A673 (cell line): ENCODE results near the gene ZNF554. TPM values are rescaled to one million over a fixed set of nuclear protein-coding genes. Genes with fewer than 3 reads are reported as not detected.

Experiments used
- BruUV-seq: library from RNA; stranded (reverse); fragments of 400-500 nt; replicated peaks from 2 replicates; lab custom pipeline; 2021; lab: Mats Ljungman, UMichigan
- CTCF ChIA-PET: fragments of 300-600 bp; sonication (Branson Sonifier 250); formaldehyde crosslinking; loops from one replicate; lab custom pipeline; 2022; ENCODE audit warnings: antibody characterized with exemption; lab: Charles Lee
- POLR2A ChIA-PET: fragments of 300-600 bp; sonication (Branson Sonifier 250); formaldehyde crosslinking; loops from one replicate; lab custom pipeline; 2022; ENCODE audit warnings: antibody characterized with exemption; ENCODE audit not compliant: low non-redundant PET; lab: Charles Lee
- DNase-seq: peaks from one replicate; pipeline ENCODE4 v3.0.0-alpha.2; 2015; ENCODE audit warnings: low spot score
- H3K27ac ChIP-seq: fragments of 200-600 bp; sonication (generic); 2 replicates; pipeline ENCODE4 v1.5.1; 2016; ENCODE audit warnings: mixed run types, low read depth, mild to moderate bottlenecking, mixed read lengths, antibody characterized with exemption, low read length; ENCODE audit not compliant: poor library complexity, severe bottlenecking
- H3K27me3 ChIP-seq: fragments of 200-600 bp; sonication (generic); replicated peaks from 2 replicates; pipeline ENCODE4 v1.6.1; 2017; ENCODE audit warnings: mixed run types, low read depth, mild to moderate bottlenecking, mixed read lengths, antibody characterized with exemption, low read length; ENCODE audit not compliant: insufficient read depth, poor library complexity
- H3K36me3 ChIP-seq: fragments of 200-600 bp; sonication (generic); 2 replicates; pipeline ENCODE4 v1.6.1; 2016; ENCODE audit warnings: mixed run types, mild to moderate bottlenecking, mixed read lengths, antibody characterized with exemption, low read length; ENCODE audit not compliant: insufficient read depth, poor library complexity, severe bottlenecking
- H3K4me1 ChIP-seq: fragments of 200-600 bp; sonication (generic); 2 replicates; pipeline ENCODE4 v1.6.1; 2017; ENCODE audit warnings: mixed run types, mild to moderate bottlenecking, mixed read lengths, antibody characterized with exemption, low read length; ENCODE audit not compliant: insufficient read depth, poor library complexity, severe bottlenecking
- H3K4me3 ChIP-seq: fragments of 200-600 bp; sonication (generic); 2 replicates; pipeline ENCODE4 v1.5.1; 2016; ENCODE audit warnings: low read depth, mixed run types, mild to moderate bottlenecking, mixed read lengths, low read length; ENCODE audit not compliant: poor library complexity, severe bottlenecking
- H3K9me3 ChIP-seq: fragments of 200-600 bp; sonication (generic); 2 replicates; pipeline ENCODE4 v1.6.1; 2016; ENCODE audit warnings: mixed run types, low read depth, mild to moderate bottlenecking, mixed read lengths, antibody characterized with exemption, low read length; ENCODE audit not compliant: poor library complexity, severe bottlenecking
- EZH2 ChIP-seq: fragments of 200-600 bp; sonication (generic); IDR thresholded peaks from 2 replicates; pipeline ENCODE4 v1.6.1; 2017; ENCODE audit warnings: borderline replicate concordance, low read depth, mild to moderate bottlenecking, mixed read lengths, antibody characterized with exemption, low read length; ENCODE audit not compliant: poor library complexity, severe bottlenecking
- intact Hi-C: fragments of 100-400 bp; cut with micrococcal nuclease; formaldehyde crosslinking; loops from one replicate; pipeline ENCODE4 v1.10.0; 2022; ENCODE audit not compliant: unreplicated experiment
- total RNA-seq: library from RNA; stranded (reverse); gene quantifications from 2 replicates; pipeline ENCODE4 v1.2.3, GENCODE V29; 2021
- TF ChIP-seq, protein P1 (sequence below): fragments of 300-800, 200-600 bp; sonication (generic); conservative IDR thresholded peaks from 2 replicates; pipeline ENCODE4 v1.5.1; 2017; ENCODE audit warnings: low read depth, mild to moderate bottlenecking, antibody characterized with exemption, low read length, moderate library complexity, mixed read lengths

The ZNF554 gene
- total RNA-seq, 1 experiment from 2014 or later: 3.5 TPM

DNA sequence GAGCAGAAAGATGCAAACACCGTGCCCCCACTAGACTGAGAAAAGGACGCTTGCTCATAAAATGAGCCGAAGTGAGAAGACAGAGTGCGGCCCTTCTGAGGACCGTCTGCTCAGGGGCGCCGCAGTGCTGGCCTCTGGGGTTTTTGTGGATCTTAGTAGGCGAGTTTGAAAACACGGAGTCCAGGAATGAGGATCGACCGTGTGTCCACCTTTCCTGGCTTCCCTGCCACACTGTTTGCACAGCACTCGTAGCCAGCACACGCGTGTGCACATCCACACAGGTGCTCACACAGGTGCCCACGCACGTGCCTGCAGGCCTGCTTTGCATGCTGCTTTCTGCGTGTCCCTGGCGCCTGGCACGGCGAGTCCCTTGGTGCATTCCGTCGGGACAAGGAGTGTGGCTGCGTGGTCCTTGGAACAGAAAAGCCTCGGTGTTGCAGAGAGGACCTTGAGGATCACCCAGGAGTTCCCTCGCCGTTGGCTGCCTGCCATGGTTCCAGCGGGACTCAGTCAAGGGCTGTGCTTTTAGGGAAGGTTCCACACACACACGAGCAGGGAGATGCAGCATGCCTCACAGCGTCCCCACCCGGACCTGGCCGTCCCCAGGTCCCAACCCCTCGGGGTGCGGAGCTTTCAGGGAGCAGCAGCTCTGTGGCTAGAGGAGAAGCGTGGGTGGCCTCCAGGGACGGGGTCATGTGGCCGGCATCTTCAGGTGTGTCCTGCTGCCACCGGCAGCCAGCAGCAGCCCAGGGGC lies 10.1 kb upstream of the ZNF554 start:
- no peaks in the 10 kb centered on the region for H3K4me1 ChIP-seq
- no peak overlapping the region for H3K4me3 ChIP-seq
- no peaks in the 10 kb centered on the region for H3K9me3 ChIP-seq
- H3K36me3 ChIP-seq: peaks cover 37% of the 10 kb centered on the region
- H3K27ac ChIP-seq: no peak overlapping the region
- POLR2A ChIA-PET: no interaction called here
- TF ChIP-seq, protein P1, sequence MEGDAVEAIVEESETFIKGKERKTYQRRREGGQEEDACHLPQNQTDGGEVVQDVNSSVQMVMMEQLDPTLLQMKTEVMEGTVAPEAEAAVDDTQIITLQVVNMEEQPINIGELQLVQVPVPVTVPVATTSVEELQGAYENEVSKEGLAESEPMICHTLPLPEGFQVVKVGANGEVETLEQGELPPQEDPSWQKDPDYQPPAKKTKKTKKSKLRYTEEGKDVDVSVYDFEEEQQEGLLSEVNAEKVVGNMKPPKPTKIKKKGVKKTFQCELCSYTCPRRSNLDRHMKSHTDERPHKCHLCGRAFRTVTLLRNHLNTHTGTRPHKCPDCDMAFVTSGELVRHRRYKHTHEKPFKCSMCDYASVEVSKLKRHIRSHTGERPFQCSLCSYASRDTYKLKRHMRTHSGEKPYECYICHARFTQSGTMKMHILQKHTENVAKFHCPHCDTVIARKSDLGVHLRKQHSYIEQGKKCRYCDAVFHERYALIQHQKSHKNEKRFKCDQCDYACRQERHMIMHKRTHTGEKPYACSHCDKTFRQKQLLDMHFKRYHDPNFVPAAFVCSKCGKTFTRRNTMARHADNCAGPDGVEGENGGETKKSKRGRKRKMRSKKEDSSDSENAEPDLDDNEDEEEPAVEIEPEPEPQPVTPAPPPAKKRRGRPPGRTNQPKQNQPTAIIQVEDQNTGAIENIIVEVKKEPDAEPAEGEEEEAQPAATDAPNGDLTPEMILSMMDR: no peak
- no peak for TF ChIP-seq EZH2
- CTCF ChIA-PET: no interaction called here
- DNase-seq: no peak
- H3K27me3 ChIP-seq: no peaks in the 10 kb centered on the region
- intact Hi-C loops: no loop called here
- no TSS peak for BruUV-seq

DNA sequence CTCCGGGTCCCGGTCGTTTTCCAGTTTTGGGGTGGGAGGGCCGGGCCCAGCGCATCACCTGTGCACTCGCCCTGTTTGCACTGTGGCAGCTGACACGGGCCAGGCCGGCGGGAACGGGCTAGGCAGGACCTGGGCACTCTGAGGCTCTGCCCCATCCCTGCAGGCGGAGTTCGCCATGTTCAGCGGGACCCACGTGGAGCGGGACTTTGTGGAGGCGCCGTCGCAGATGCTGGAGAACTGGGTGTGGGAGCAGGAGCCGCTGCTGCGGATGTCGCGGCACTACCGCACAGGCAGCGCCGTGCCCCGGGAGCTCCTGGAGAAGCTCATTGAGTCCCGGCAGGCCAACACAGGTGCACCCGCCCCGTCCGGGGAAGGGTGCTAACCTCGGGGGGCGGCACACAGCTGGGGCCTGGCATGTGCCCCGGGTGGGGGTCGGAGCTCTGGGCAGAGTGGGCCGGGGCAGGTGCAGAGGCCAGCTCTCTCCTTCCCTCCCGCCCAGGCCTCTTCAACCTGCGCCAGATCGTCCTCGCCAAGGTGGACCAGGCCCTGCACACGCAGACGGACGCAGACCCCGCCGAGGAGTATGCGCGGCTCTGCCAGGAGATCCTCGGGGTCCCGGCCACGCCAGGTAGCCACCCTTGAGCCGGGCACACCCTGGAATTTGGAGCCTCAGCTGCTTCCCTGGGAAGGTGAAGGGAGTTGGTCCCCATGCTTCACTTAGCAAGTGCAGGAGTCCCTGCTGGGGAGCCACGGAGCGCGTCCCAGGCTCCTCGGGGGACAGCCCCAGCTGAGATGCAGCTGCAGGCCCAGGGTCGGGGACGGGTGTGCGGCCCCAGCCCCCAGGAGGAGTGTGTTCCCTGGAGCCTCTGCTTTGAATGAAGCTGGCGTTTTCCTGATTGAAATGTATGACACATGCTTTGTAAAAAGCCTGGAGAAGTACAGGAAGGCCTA lies 9.3 kb upstream of the ZNF554 start:
- intact Hi-C loops: no loop called here
- no TSS peak for BruUV-seq
- TF ChIP-seq EZH2: no peak
- TF ChIP-seq, protein P1: no peak
- Histone ChIP-seq H3K4me1 (no peaks in the 10 kb centered on the region), H3K27ac (no peak overlapping the region), H3K4me3 (no peak overlapping the region), H3K36me3 (peaks cover 30% of the 10 kb centered on the region), H3K9me3 (no peaks in the 10 kb centered on the region), H3K27me3 (no peaks in the 10 kb centered on the region)
- CTCF ChIA-PET: no interaction called here
- no peak for DNase-seq
- POLR2A ChIA-PET: no interaction called here

DNA sequence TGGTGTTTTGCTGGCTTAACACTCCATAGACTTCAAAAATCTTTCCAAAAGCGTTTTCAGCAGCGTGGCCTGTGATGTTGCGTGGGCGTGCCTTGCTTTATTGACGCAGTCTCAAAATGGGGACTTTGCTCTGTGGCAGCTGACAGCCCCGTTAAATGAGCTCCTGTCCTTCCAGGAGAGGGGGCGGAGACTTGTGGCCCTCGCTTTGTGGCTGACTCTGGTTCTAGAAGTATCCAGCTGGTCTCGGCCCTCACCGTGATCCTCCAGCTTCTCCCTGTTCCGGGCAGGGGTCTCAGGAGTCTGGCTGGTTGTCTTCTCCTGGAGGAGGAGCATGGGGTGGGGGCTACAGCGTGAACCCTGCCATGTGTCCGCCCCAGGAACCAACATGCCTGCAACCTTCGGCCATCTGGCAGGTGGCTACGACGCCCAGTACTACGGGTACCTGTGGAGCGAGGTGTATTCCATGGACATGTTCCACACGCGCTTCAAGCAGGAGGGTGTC lies 8.4 kb upstream of the ZNF554 start:
- intact Hi-C loops: no loop called here
- Histone ChIP-seq H3K4me1 (no peaks in the 10 kb centered on the region), H3K27ac (no peak overlapping the region), H3K4me3 (no peak overlapping the region), H3K27me3 (no peaks in the 10 kb centered on the region), H3K36me3 (peaks cover 29% of the 10 kb centered on the region), H3K9me3 (no peaks in the 10 kb centered on the region)
- POLR2A ChIA-PET: no interaction called here
- CTCF ChIA-PET: no interaction called here
- no peak for DNase-seq
- BruUV-seq: no TSS peak
- no peak for TF ChIP-seq EZH2
- TF ChIP-seq, protein P1: no peak
